Stimulated activated effector memory CD8-positive, alpha-beta T cell treated with anti-CD3 and anti-CD28 coated beads, Interleukin-12 subunit alpha, Interleukin-12 subunit beta, amount 100 ng/mL, for 72 hours (primary cell): ENCODE results near the gene MCTP2.

Source experiments
- ATAC-seq: fragments of 150-1000 bp; cut with Tn5 transposase; 2 replicates; pipeline ENCODE4 v1.10.0; 2021
- DNase-seq, 2 donors: peaks; one replicate each; pipeline ENCODE4 v3.0.0; 2021 to 2022; ENCODE audit warnings: low spot score in 2 of 2
- H3K27ac Mint-ChIP-seq: one replicate; pipeline ENCODE4 v1.8.0; 2022; ENCODE audit warnings: mild to moderate bottlenecking, mixed read lengths
- H3K36me3 Mint-ChIP-seq: one replicate; pipeline ENCODE4 v1.8.0; 2022; ENCODE audit warnings: mild to moderate bottlenecking, mixed read lengths
- H3K4me1 Mint-ChIP-seq: one replicate; pipeline ENCODE4 v1.8.0; 2022; ENCODE audit warnings: mixed read lengths
- H3K4me3 Mint-ChIP-seq: one replicate; pipeline ENCODE4 v1.8.0; 2022; ENCODE audit warnings: mild to moderate bottlenecking, mixed read lengths
- H3K9me3 Mint-ChIP-seq: one replicate; pipeline ENCODE4 v1.8.0; 2022; ENCODE audit warnings: mixed read lengths

MCTP2 gene

GRCh38 chr15:94387442-94387841 is 156.1 kb downstream of the MCTP2 start:
- Mint-ChIP-seq H3K4me3 (no peak overlapping the region), H3K9me3 (no peaks in the 10 kb centered on the region), H3K27ac (peak overlapping the region; percentile 44), H3K4me1 (peaks cover 14% of the 10 kb centered on the region), H3K36me3 (peaks cover 90% of the 10 kb centered on the region)
- ATAC-seq (no peak), DNase-seq (no peak)

- Mint-ChIP-seq H3K9me3 (no peaks in the 10 kb centered on the region), H3K27ac (peak overlapping the region; percentile 44), H3K36me3 (peaks cover 88% of the 10 kb centered on the region), H3K4me1 (peaks cover 14% of the 10 kb centered on the region), H3K4me3 (no peak overlapping the region)
- DNase-seq (no peak), ATAC-seq (no peak)
Measured at GRCh38 chr15:94387849-94388441, 156.6 kb downstream of the MCTP2 start.

- Mint-ChIP-seq H3K4me3 (no peak overlapping the region), H3K27ac (no peak overlapping the region), H3K4me1 (no peaks in the 10 kb centered on the region), H3K9me3 (no peaks in the 10 kb centered on the region), H3K36me3 (peaks cover 69% of the 10 kb centered on the region)
- no peak for ATAC-seq
- no peak for DNase-seq
Measured at GRCh38 chr15:94395640-94396039, 164.3 kb downstream of the MCTP2 start.

GRCh38 chr15:94397337-94397736 is 166.0 kb downstream of the MCTP2 start:
- no peaks in the 10 kb centered on the region for H3K9me3 Mint-ChIP-seq
- no peak overlapping the region for H3K4me3 Mint-ChIP-seq
- peaks cover 69% of the 10 kb centered on the region for H3K36me3 Mint-ChIP-seq
- ATAC-seq (no peak), DNase-seq (no peak)
- no peak overlapping the region for H3K27ac Mint-ChIP-seq
- H3K4me1 Mint-ChIP-seq, result no peaks in the 10 kb centered on the region

GRCh38 chr15:94398001-94398400 is 166.6 kb downstream of the MCTP2 start:
- H3K4me3 Mint-ChIP-seq, result no peak overlapping the region
- no peak for ATAC-seq
- H3K9me3 Mint-ChIP-seq, result no peaks in the 10 kb centered on the region
- no peak overlapping the region for H3K27ac Mint-ChIP-seq
- no peaks in the 10 kb centered on the region for H3K4me1 Mint-ChIP-seq
- H3K36me3 Mint-ChIP-seq, result peaks cover 71% of the 10 kb centered on the region
- DNase-seq, result no peak

- H3K4me1 Mint-ChIP-seq, result peaks cover 4% of the 10 kb centered on the region
- DNase-seq (no peak), ATAC-seq (no peak)
- no peak overlapping the region for H3K27ac Mint-ChIP-seq
- peaks cover 78% of the 10 kb centered on the region for H3K36me3 Mint-ChIP-seq
- H3K4me3 Mint-ChIP-seq, result no peak overlapping the region
- no peaks in the 10 kb centered on the region for H3K9me3 Mint-ChIP-seq
Measured at GRCh38 chr15:94400526-94401298, 169.4 kb downstream of the MCTP2 start.

- DNase-seq (no peak), ATAC-seq (no peak)
- Mint-ChIP-seq H3K9me3 (no peaks in the 10 kb centered on the region), H3K36me3 (peaks cover 88% of the 10 kb centered on the region), H3K4me3 (no peak overlapping the region), H3K4me1 (peaks cover 4% of the 10 kb centered on the region), H3K27ac (peak overlapping the region; percentile 30)
Measured at GRCh38 chr15:94403331-94403730, 172.0 kb downstream of the MCTP2 start.

GRCh38 chr15:94404733-94405283 is 173.4 kb downstream of the MCTP2 start:
- H3K27ac Mint-ChIP-seq, result peak overlapping the region; percentile 24
- peaks cover 4% of the 10 kb centered on the region for H3K4me1 Mint-ChIP-seq
- H3K9me3 Mint-ChIP-seq, result no peaks in the 10 kb centered on the region
- H3K36me3 Mint-ChIP-seq, result peaks cover 76% of the 10 kb centered on the region
- ATAC-seq (no peak), DNase-seq (no peak)
- H3K4me3 Mint-ChIP-seq, result no peak overlapping the region

- Mint-ChIP-seq H3K36me3 (peaks cover 54% of the 10 kb centered on the region), H3K9me3 (no peaks in the 10 kb centered on the region)
Measured at GRCh38 chr15:94411285-94411684, 179.9 kb downstream of the MCTP2 start.

GRCh38 chr15:94411846-94412245 is 180.5 kb downstream of the MCTP2 start:
- Mint-ChIP-seq H3K4me3 (no peak overlapping the region), H3K9me3 (no peaks in the 10 kb centered on the region), H3K4me1 (no peaks in the 10 kb centered on the region), H3K36me3 (peaks cover 54% of the 10 kb centered on the region), H3K27ac (no peak overlapping the region)
- ATAC-seq (no peak), DNase-seq (no peak)

More at GRCh38 chr15:94411285-94411684, 179.9 kb downstream of the MCTP2 start:
- no peaks in the 10 kb centered on the region for H3K4me1 Mint-ChIP-seq
- H3K27ac Mint-ChIP-seq, result no peak overlapping the region
- no peak overlapping the region for H3K4me3 Mint-ChIP-seq
- ATAC-seq (no peak), DNase-seq (no peak)

GRCh38 chr15:94412979-94413746 is 181.8 kb downstream of the MCTP2 start:
- peaks cover 49% of the 10 kb centered on the region for H3K36me3 Mint-ChIP-seq
- no peaks in the 10 kb centered on the region for H3K9me3 Mint-ChIP-seq
- DNase-seq, result no peak
- no peaks in the 10 kb centered on the region for H3K4me1 Mint-ChIP-seq
- H3K4me3 Mint-ChIP-seq, result no peak overlapping the region
- no peak overlapping the region for H3K27ac Mint-ChIP-seq
- ATAC-seq, result no peak

- Mint-ChIP-seq H3K27ac (no peak overlapping the region), H3K4me3 (no peak overlapping the region), H3K9me3 (no peaks in the 10 kb centered on the region), H3K4me1 (no peaks in the 10 kb centered on the region), H3K36me3 (peaks cover 45% of the 10 kb centered on the region)
- DNase-seq (no peak), ATAC-seq (no peak)
Measured at GRCh38 chr15:94414916-94415315, 183.6 kb downstream of the MCTP2 start.

GRCh38 chr15:94416267-94416666 is 184.9 kb downstream of the MCTP2 start:
- no peak overlapping the region for H3K27ac Mint-ChIP-seq
- DNase-seq (no peak), ATAC-seq (no peak)
- H3K9me3 Mint-ChIP-seq, result no peaks in the 10 kb centered on the region
- no peak overlapping the region for H3K4me3 Mint-ChIP-seq
- H3K36me3 Mint-ChIP-seq, result peaks cover 32% of the 10 kb centered on the region
- H3K4me1 Mint-ChIP-seq, result no peaks in the 10 kb centered on the region

- Mint-ChIP-seq H3K9me3 (no peaks in the 10 kb centered on the region), H3K27ac (no peak overlapping the region), H3K4me3 (no peak overlapping the region), H3K4me1 (peaks cover 2% of the 10 kb centered on the region), H3K36me3 (peaks cover 30% of the 10 kb centered on the region)
- ATAC-seq, result no peak
- no peak for DNase-seq
Measured at GRCh38 chr15:94416820-94417219, 185.5 kb downstream of the MCTP2 start.

GRCh38 chr15:94417501-94418293 is 186.3 kb downstream of the MCTP2 start:
- ATAC-seq (no peak), DNase-seq (no peak)
- Mint-ChIP-seq H3K36me3 (peaks cover 23% of the 10 kb centered on the region), H3K27ac (no peak overlapping the region), H3K9me3 (no peaks in the 10 kb centered on the region), H3K4me1 (peaks cover 5% of the 10 kb centered on the region), H3K4me3 (no peak overlapping the region)
